Spleen (tissue), 7 donors: Measurements from ENCODE around the gene NSUN6.

Source experiments
- CTCF ChIP-seq, 11 experiments: fragments of 200-600 bp in 7 of 11; fragments of 450-650 bp in 4 of 11; sonication (generic) in 4 of 11; IDR thresholded peaks in 8 of 11; conservative IDR thresholded peaks in 3 of 11; 1 replicate in 7 of 11; 2 replicates in 4 of 11; pipeline versions ENCODE4 v1.4.0 to v1.8.0; 2016 to 2021; ENCODE audit warnings: antibody characterized with exemption in 11 of 11, inconsistent platforms in 4 of 11, mild to moderate bottlenecking in 1 of 11
- POLR2A ChIP-seq, 3 donors: fragments of 450-650 bp; IDR thresholded peaks; one replicate each; pipeline ENCODE4 v1.5.1; 2017; ENCODE audit warnings: antibody characterized with exemption in 3 of 3, mild to moderate bottlenecking in 1 of 3
- POLR2AphosphoS5 ChIP-seq, 3 donors: sonication (generic); formaldehyde crosslinking; IDR thresholded peaks; one replicate each; pipeline ENCODE4 v1.5.1; 2017; ENCODE audit warnings: antibody characterized with exemption in 3 of 3
- donor health status: DM: no; HTN: no; CAD: no; lungs with moderate emphysema.
- donor health status: DM: no; HTN: no; CAD: no.
- donor health status: DM: no; HTN: no; CAD: no.

GRCh38 chr10:18594574-18595156 is 56.7 kb downstream of the NSUN6 start:
- no peak for TF ChIP-seq POLR2A (IDR thresholded peaks at IDR 0.05)
- TF ChIP-seq CTCF (IDR thresholded peaks at IDR 0.05 in 8 of 11, conservative IDR thresholded peaks at IDR 0.05 in 3 of 11), result no peak
- no peak for TF ChIP-seq POLR2AphosphoS5 (IDR thresholded peaks at IDR 0.05)
